Myocyte (in vitro differentiated cells): ENCODE measurements around the gene RAB8B. TPM values are rescaled to one million over a fixed set of nuclear protein-coding genes. Genes with fewer than 3 reads are reported as not detected.
A peak's percentile ranks its signal among the peaks of the same experiment; 100 is the strongest.

Experiments
- DNase-seq: peaks from one replicate; pipeline ENCODE4 v3.0.0-alpha.2; 2012; ENCODE audit warnings: low read depth
- polyA plus RNA-seq: library from polyadenylated mRNA; unstranded; fragments of >200 nt; gene quantifications from one replicate; pipeline ENCODE4 v1.2.1, GENCODE V29; 2012; ENCODE audit warnings: missing spikeins
- total RNA-seq: library from RNA; depleted of rRNA; stranded (reverse); fragments of >200 nt; gene quantifications from 2 replicates; pipeline ENCODE4 v1.2.3, GENCODE V29; 2014

The RAB8B gene
- total RNA-seq, result 16.4 and 24.0 TPM in 2 replicates
- polyA plus RNA-seq, result 10.4 TPM

- DNase-seq, result peak; percentile 98
Measured at GRCh38 chr15:63188926-63189871, at the start of gene RAB8B. Gene RAB8B, plus strand, starts transcription at chr15:63189606. Its CDS starts 19 bp downstream, at chr15:63189625.

GRCh38 chr15:63140936-63141335 is 48.5 kb upstream of the RAB8B start:
- DNase-seq, result no peak

DNA sequence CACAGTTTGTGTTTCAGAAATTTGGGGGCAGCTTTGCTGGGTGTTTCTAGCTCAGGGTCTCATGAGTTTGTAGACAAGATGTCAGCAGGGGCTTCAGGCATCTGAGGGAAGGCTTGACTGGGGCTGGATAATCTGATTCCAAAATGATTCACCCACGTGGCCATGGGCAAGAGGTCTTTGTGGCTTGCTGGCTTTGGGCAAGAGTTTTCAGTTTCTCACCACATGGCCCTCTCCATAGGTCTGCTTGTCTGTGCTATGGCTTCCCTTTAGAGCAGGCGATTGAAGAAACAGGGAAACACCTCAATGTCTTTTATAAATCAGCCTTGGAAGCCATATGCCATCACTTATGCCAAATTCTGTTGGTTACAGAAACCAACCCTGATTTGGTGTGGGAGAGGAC is 44.0 kb upstream of the RAB8B start:
- peak; percentile 54 for DNase-seq

DNA sequence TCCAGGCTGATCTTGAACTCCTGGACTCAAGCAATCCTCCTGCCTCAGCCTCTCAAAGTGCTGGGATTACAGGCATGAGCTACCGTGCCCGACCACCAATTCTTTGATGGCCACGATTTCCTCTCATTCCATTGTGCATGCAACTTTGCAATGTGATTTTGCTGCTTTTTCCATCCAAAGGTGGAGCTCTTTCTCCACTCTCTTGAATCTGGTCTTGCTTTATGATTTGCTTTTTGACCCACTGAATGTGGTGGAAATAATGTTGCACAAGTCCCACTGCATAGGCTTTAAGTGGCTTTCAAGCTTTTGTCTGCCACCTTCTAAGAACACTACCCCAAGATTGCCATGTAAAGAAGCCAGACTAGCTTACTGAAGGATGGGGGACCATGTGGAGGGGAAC is 42.7 kb upstream of the RAB8B start:
- DNase-seq, result no peak

DNA sequence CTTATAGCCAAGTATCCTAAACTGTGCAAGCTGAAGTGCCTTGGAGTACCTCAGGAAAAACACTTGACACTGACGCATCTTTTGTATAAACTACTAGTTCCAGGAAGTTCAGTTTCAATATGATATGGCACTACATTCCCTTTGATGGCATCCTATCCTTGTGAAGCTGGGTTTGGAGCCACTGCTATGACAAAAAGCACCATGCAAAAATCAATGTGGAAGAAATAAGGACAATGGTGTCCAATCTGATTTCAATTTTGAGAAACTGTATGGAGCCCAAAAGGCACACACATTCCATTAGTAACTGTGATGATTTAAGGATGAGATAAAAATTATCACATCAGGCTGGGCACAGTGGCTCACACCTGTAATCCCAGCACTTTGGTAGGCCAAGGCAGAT is 37.7 kb upstream of the RAB8B start:
- DNase-seq, result no peak

DNA sequence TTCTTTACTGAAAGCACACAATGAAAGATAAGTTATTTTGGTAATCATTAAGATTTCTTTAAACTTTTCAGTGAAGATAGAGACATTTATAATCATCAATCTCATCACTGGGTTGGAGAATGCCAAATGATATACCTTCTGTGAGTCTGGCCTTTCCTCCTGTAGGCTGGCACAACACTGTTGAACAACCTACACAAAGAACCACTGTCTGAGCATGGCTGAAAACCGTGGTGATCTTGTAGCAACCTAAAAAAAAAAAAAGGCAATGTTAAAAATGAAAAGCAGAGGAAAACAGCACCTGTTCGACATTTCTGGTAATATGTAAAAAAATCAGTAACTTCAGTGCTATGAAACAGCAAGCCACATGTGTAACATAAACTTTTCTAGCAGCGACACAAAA is 33.9 kb upstream of the RAB8B start:
- peak; percentile 23 for DNase-seq

DNA sequence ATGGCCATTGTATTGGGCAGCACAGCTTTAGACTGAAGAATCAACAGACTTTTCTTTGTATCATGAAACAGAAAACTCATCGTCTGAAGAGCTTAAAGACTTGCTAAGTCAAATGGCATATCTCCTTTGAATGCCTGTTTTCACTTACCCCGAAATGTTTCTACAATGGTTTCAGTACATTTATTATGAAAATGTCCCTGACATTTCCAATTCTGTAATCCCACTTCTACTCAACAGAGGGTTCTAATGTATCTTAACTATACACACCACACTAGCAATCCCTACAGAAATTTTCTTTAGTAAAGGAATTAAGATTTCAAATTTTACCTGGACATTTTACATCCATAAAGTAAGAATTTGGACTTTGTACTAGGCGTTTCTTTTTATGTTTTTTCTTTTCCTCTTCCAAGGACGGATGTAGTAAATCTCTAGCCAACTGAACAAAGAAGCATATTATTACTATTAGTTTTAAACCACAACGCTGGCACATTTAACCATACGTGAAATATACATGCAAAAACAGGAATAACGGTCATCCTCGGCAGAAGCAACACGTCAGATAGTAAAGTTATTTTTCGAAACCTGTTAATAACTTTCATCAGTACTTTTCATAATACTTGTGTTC is 33.2 kb upstream of the RAB8B start:
- peak; percentile 39 for DNase-seq

- peak; percentile 83 for DNase-seq
Measured at GRCh38 chr15:63156755-63157117, 32.7 kb upstream of the RAB8B start.

DNA sequence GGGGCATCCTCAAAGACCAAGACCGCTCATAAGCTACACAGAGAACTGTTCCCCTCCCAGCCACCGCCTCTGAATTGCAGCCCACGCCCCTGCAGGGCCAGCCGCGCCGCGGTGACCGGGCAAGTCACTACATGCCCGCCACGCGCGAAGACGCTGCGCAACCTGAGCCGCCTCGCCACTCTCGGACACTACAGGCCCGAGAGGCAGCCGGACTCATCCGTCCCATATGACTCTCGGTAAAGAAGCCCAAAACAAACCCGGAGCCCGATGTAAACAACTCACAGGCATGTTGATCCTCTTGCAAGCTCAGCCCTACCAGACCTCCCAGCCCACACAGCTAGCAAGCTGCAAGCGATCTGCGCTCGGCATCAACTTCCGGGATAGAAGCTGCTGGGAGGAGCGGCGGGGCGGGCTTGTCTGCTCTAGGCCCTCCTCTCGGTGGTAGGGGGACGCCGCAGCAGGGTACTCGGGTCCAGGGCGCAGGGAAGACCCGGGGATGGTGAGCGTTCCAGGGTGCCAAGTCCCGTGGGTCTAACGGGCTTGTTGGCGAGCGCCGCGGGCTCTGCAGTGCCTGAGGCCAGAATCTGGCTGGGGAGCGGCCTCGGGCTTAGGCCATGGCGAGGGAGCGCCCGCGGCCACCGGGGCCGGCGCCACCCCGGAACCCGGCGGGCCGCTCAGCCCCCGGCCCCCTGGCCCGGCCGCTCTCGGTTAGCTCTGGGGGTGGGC is 32.1 kb upstream of the RAB8B start, which contains the start of gene RPS27L:
RPS27L (minus strand) TSS at position 360 of the 726 bp plus-strand sequence; CDS start at position 288, 72 bp downstream.
- DNase-seq, result peak; percentile 95

DNA sequence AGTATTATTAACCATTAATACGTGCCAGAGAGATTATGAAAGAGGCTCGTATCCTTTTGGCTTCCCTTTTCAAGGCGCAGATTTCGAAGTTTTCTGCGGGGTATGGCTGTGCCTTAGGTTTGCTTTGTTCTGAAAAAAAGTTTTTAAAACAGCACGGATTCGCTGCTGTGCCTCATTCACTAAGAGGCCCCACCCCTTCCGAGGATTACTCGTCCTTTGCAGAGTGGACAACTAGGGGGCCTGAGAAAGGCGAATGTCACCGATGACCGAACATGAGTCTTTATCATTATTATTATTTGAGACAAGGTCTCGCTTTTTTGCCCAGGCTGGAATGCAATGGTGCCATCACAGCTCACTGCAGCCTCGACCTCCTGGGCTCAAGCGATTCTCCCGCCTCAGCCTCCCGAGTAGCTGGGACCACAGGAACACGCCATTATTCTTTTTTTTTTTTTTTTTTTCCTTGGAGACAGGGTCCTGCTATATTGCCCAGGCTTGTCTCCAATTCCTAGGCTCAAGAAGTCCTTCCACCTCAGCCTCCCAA is 31.4 kb upstream of the RAB8B start:
- DNase-seq, result peak; percentile 85

- DNase-seq, result no peak
Measured at GRCh38 chr15:63160638-63161037, 28.8 kb upstream of the RAB8B start.

DNA sequence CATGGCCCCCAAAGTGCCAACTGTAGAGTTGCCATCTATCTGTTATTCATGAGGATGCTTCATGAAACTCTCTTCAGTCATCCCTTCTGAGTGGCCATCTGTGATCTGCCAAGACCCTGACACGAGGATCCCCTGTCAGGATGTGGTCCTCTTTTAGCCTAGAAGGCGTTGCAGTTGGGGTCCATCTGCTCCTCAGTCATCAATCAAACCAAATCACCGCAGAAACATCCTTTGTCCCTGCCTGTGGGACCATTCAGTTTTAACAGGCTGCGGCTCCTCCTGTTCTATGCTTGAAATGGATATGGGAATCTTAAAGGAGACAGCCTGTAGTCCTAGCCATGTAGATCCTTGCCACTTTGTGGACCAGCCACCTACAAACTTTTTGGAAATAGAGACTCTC is 26.2 kb upstream of the RAB8B start:
- no peak for DNase-seq

DNA sequence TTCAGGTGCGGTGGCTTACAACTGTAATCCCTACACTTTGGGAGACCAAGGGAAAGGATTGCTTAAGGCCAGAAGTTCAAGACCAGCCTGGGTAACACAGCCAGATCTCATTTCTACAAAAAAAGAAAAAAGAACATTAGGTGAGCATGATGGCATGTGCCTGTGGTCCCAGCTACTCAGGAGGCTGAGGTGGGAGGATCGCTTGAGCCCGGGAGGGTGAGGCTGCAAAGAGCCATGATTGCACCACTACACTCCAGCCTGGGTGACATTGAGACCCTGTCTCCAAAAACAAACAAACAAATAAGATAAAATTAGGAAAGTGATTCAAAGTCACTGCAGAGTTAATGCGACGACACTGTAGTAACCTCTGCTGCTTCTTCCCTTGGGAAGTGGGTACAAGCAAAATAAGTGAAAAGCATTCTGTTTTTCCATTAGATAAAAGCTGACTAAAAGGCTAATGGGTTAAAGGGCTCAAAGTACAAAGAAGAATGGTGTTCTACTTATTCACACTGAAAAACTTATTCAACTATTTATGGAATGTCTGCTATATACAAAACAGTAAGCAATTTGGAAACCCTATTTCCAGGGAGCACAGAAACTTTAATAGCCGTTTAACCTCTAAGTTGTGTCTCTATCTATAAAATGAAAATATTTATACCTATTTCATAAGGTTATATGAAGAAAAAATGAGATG is 24.1 kb upstream of the RAB8B start:
- no peak for DNase-seq

GRCh38 chr15:63166219-63166618 is 23.2 kb upstream of the RAB8B start:
- no peak for DNase-seq

GRCh38 chr15:63169788-63170187 is 19.6 kb upstream of the RAB8B start:
- peak; percentile 70 for DNase-seq

DNA sequence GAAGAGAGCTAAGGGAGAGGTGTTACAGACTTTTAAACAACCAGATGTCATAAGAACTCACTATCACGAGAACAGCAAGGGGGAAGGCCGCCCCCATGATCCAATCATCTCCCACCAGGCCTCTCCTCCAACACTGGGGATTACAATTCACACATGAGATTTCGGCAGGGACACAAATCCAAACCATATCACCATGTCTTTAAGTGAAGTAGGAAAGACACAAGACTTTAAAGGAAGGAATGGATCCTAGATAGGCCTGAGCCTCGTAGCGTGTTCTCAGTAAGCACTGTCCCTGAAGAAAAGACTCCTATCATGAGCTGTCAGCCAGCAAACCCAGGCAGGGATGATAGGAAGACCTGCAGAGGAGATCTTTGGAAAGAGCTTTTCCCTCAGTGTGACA is 17.0 kb upstream of the RAB8B start:
- no peak for DNase-seq

GRCh38 chr15:63172851-63173451 is 16.5 kb upstream of the RAB8B start:
- no peak for DNase-seq

DNA sequence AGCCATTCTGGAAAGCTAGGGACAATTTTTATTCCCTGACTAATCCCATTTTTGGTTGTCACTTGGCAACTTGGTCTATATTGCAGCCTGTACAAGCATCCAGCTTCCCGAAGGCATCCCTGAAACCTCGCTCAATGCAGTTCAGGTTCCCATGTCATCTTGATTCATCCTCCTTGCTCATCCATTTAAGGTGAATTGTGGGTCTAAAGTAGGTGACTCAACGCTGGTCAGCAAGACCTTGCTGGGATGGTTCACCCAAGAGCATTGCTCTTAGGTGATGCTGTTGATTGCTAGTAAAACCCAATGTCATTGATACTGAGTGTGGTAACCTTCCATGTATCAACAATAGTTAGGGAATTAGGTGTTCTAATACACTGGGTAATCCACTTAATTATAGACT is 13.1 kb upstream of the RAB8B start:
- no peak for DNase-seq

- no peak for DNase-seq
Measured at GRCh38 chr15:63178034-63178433, 11.4 kb upstream of the RAB8B start.

DNA sequence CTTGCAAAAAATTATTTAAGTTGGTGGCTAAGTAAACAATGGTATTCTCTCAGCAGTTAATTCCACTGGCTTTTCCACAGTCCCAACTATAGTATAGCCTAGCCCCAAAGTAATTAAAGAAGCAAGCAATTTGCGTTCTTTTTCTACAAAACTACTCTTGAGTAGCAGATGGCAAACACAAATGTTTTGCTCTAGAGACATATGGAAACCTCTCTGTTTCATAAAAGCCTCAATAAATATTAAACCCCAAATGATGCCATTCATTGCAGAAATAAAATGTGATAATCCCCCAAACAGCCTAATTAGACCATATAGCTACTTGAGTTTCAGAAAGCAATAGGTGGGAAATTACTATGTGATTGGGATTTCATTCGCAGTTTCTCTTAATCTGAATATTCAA is 8.7 kb upstream of the RAB8B start:
- no peak for DNase-seq

GRCh38 chr15:63181648-63182047 is 7.8 kb upstream of the RAB8B start:
- no peak for DNase-seq
